ENCODE data around the gene TAX1BP1.

Gene TAX1BP1

GRCh38 chr7:27782849-27783248 is 42.9 kb downstream of the TAX1BP1 start:
- DNase-seq, result no peak

DNA sequence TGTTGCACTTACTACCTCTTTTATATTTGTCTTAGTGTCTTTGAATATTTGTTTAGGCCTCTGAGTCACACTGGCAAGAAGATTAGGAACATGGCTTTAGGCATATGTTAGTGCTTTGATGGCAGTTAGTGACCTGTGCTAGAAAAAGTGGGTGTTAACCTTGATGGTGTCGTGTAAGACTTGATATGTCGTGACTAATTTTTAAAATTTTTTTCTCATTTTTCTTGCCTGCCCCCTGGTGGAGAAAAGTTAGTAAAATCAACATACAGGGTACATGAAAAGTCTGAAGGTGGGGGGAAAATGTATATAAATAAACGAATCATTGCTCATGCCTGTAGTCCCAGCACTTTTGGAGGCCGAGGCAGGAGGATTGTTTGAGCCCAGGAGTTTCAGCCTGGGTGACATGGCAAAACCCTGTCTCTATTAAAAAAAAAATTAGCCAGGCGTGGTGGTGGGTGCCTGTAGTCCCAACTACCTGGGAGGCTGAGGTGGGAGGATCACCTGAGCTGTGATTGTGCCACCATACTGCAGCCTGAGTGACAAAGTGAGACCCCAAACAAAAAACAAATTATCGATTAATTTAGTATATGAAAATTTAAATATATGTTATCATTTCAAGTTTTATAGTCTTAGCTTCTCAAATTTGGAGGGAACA is 44.6 kb downstream of the TAX1BP1 start:
- no peak for DNase-seq

DNA sequence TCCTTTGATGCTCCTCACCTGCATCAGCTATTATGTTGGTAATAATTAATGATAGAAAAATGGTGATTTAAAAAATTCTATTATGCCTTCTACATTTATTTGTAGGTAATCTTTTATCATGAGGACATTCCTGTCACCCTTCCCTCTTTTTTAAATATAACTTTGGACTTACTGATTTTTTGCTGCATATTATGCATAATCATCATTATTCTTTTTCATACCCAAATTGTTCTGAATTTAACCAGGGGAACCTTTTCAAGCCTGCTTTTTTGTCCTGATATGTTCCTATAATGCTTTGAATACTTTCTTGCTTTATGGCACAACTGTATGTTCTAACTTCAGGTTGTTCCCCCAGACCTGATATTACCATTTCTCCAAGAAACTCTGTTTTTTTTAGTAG is 48.5 kb downstream of the TAX1BP1 start:
- no peak for DNase-seq

- DNase-seq, result no peak
These were observed 53.8 kb downstream of the TAX1BP1 start for GRCh38 chr7:27793780-27794179.

DNA sequence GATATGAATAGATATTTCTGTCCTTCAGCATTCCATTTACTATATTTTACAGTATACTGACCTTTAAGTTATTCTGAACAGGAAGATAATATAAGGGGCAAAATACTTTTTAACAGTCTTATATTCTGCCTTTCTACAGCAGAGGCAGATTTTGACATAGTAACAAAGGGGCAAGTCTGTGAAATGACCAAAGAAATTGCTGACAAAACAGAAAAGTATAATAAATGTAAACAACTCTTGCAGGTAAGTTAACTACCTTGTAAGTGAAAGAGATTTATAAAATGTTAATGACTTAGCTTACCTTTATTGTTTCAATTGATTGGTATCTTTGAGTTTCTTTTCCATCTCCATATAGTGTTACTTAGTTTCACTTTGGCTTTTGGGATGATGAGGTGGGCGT is 56.0 kb downstream of the TAX1BP1 start:
- DNase-seq, result no peak

- no peak for DNase-seq
These were observed 59.2 kb downstream of the TAX1BP1 start for GRCh38 chr7:27799212-27799611.

- no peak for DNase-seq
These were observed 63.0 kb downstream of the TAX1BP1 start for GRCh38 chr7:27802999-27803398.

GRCh38 chr7:27804139-27804538 is 64.2 kb downstream of the TAX1BP1 start:
- DNase-seq, result no peak

DNA sequence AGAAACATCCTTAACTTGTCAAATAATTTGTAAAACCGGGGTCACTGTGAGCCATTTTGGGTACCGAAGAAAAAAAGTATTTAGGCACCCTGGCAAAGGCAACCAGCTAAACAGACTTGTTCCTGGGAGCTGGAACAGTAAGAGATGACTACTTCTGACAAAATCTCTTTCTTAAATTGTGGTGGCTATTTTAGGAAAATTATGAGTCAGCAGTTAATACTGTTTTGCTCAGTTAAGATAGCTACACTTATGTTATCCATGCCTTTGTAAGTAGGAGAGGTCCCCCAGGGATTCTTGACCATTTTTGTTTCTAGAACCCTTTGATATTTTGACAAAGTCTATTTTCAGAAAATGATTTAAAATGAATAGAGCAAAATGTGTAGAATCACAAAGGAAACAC is 68.7 kb downstream of the TAX1BP1 start:
- DNase-seq, result no peak

DNA sequence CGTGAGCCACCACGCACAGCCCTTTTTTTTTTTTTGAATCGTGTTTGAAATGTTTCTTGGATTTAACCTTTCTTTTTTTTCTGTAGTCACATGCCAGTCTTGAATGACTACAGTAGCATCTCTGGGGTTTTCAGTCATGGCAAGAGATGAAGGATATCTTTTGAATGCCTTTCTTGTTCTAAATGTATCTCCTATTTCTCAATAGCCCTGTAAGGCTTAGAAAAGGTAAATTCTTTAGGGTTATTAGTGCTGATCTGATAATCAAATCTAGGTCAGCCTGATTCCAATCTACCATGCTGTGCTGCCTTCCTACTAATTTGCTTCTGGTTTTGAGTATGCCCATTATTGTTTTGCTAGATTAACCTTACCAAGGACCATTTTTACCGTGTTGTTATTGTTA is 70.2 kb downstream of the TAX1BP1 start:
- DNase-seq, result no peak

GRCh38 chr7:27812706-27813105 is 72.7 kb downstream of the TAX1BP1 start:
- no peak for DNase-seq

- DNase-seq, result no peak
These were observed 82.3 kb downstream of the TAX1BP1 start for GRCh38 chr7:27822245-27822644.

DNA sequence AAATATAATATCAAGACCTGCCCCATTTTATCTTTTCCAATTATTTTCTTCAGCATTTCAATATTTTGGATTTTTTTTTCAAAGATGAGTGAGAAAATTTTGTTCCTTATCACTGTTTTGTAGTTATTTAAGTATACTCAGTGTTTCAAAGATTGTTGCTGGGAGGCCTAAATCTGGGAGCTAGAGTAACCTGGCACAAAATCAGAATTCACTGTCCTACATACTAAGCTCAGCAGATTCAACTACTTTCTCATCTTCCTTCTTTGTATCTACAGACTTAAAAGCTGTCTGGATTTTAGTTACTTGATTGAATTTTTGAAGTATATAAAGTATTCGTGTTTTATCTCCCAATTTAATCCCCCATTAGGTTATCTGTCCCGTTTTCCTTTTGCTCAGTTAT is 85.9 kb downstream of the TAX1BP1 start:
- no peak for DNase-seq

- DNase-seq, result no peak
These were observed 86.4 kb downstream of the TAX1BP1 start for GRCh38 chr7:27826357-27826756.

DNA sequence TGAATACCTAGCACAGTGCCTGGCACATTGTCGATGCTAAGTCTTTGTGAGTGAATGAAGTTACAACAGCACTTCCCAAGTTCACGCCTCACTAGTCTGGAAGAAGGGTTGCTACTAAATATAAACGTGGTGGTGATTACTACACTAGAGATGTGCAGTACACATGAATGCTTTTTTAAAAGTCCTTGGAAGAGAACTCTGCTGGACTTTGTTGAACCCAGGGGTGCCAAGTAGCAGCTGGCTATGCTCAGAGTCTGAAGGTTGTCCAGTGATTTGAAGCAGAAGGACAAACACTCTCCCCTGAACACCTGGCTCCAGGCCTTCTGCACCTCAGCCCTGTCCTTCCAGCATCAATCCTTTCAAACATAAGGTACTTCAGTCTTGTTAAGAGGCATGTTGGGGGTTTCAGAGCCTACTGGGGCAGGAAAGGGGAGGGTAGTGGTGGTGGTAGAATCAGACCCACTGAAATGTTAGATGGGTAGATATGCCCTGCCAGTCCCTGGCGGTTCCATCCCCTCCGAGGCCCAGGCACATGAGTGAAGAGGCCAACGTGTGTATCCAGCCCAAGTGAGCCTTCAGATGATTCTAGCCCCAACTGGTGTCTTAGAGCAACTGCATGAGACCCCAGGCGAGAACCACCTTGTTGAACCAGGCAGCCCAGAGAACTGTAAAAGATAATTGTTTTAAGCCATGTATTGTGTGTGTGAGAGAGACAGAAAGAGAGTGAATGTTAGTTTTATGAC is 94.4 kb downstream of the TAX1BP1 start:
- no peak for DNase-seq

- DNase-seq, result no peak
These were observed 95.4 kb downstream of the TAX1BP1 start for GRCh38 chr7:27835376-27835775.

- no peak for DNase-seq
These were observed 96.6 kb downstream of the TAX1BP1 start for GRCh38 chr7:27836536-27836935.

- no peak for DNase-seq
These were observed 99.1 kb downstream of the TAX1BP1 start for GRCh38 chr7:27839099-27839498.

DNA sequence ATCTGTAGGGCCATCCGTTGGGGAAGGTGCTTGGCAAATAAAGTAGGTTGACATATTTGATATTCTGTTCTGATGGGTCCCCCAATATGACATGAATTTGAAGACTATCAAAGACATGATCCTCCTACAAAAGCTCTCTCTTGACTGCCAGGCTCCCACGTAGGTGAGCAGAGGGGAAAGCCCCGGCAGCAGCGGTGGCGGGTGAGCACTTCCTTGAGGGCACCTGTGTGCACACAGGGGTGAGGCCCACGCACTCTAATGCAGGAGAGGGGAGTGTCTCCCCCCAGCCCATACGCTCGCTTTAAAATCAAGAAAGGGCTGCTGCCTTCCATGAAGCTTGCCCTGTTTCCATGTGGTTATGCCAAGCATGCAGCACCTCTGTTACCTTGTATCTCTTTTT is 100.4 kb downstream of the TAX1BP1 start:
- DNase-seq, result peak; percentile 79

DNA sequence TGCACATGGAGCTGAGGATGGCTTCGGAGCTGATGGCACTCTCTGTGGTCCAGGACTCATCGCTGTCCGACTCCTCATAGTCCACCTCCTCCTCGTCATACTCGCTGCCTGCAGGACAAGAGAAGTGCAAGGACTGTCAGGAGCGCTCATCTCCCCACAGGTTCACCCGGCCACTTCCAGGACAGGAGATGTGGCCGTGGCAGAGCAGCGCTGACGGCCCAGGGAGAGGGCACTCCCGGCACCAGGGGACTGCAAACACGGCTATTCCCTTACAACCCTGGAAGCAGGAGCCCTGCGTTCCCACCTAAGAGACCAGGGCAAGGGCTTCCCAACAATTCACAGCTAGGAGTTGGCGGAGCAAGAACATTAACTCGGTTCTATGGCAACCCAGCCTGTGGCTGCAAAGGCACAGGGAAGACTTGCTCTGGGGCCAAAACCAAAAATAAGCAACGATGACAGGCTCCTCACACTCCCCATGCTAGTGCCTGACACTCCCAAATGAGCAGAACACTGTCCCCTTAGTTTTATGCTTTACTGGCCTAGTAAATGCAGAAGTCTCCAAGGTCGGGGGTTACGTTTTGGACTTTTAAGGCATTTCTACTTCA is 100.9 kb downstream of the TAX1BP1 start:
- DNase-seq, result no peak

DNA sequence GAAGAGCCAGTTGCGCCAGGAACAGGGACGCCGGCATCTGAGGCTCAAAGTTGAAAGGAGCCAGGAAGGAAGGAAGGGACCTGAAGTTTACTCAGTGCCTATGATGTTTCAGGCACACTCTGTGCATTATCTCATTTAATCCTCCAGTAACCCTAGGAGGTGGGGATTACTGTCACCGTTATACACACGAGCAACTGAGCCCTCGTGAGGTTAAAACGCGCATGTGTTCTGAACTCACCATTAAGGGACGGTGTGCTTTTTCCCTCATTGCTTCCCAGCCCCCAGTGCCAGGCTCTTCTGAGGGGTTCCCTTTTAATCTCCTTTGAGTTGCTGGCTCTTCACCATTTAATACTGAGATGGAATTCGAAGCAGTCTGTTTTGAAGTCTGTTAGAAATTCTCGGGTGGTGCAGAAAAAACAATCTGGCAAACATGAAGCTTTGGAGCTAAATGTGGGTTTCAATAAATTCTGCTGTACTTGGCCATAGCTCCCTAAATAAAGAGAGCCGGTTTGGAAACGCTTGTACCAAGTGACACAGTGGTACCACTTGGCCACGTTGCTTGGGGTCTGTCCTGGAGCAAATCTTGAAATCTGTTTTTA is 102.2 kb downstream of the TAX1BP1 start:
- DNase-seq, result no peak

- DNase-seq, result no peak
These were observed 102.9 kb downstream of the TAX1BP1 start for GRCh38 chr7:27842851-27843250.

DNA sequence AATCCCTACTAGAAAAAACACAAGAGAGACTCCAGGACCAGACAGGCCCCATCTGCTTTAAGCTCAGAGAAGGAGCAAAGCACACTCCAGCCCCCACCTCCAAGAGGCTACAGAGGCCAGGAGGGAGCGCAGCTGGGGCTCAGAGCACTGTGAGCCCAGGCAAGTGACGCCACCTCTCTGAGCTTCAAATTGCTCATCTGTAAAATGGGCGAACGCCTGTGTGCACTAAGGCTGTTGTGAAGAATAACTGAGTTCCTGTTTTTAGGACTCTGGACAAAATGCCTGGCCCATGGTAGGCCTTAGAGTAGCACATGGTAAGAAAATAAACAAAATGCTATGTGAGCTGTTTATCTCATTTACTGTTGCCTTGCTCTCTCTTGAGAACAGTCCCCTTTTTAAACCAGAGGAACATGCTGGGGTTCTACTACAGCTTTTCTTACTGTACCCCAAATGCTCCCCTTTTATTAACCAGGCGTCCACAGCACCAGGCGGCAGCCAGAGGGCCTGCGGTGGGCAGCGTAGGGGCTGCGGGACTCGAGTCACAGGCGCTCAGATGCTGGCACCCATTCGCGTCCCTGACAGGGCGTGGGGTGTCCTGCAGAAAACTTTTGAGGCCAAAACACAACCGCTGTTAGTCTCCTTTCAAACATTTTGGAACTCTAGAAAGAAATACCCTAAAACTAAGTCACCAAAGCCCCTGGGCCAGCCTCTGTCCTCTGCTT is 103.8 kb downstream of the TAX1BP1 start:
- DNase-seq, result no peak
